22Rv1 (cell line): ENCODE data around the gene UBAP1.

Experiments used
- CTCF ChIP-seq: fragments of 450-650 bp; IDR thresholded peaks from 2 replicates; pipeline ENCODE4 v1.5.1; 2017; ENCODE audit warnings: mild to moderate bottlenecking
- ZFX ChIP-seq: fragments of 450-650 bp; IDR thresholded peaks from 2 replicates; pipeline ENCODE4 v1.6.1; 2017; ENCODE audit warnings: antibody characterized with exemption, borderline replicate concordance

GRCh38 chr9:34203275-34203991, 24.6 kb downstream of the UBAP1 start:
- no peak for TF ChIP-seq CTCF
- TF ChIP-seq ZFX: no peak
